Measurements from ENCODE around the gene PTPRM. TPM values are rescaled to one million over a fixed set of nuclear protein-coding genes. Genes with fewer than 3 reads are reported as not detected.

The PTPRM gene
- total and polyA plus RNA-seq, 2 experiments from 2014 or later, result 1.6 to 5.3 TPM

DNA sequence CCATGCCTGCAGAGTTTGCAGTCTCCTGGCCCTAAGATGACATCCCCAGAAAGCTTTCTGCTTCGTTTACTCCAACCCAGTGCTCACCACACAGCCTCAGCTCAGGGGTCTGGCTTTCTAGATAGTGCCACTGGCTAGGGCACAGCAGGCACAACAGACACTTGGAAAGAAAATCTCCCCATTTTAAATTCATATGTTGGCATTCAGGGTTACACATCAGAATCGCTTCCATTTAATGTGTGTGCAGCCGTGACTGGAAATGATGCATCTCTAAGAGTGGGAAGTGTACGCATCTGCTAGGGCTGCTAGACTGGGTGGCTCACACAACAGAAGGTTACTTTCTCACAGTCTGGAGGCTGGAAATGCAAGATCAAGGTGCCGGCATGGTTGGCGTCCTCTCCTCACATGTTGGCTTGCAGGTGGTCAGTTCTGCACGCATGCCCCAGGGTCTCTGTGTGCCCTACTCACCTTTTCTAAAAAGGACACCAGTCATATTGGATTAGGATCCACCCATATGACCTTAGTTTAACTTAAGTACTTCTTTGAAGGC lies 712.7 kb downstream of the PTPRM start (continued):
- TF ChIP-seq, protein P1, sequence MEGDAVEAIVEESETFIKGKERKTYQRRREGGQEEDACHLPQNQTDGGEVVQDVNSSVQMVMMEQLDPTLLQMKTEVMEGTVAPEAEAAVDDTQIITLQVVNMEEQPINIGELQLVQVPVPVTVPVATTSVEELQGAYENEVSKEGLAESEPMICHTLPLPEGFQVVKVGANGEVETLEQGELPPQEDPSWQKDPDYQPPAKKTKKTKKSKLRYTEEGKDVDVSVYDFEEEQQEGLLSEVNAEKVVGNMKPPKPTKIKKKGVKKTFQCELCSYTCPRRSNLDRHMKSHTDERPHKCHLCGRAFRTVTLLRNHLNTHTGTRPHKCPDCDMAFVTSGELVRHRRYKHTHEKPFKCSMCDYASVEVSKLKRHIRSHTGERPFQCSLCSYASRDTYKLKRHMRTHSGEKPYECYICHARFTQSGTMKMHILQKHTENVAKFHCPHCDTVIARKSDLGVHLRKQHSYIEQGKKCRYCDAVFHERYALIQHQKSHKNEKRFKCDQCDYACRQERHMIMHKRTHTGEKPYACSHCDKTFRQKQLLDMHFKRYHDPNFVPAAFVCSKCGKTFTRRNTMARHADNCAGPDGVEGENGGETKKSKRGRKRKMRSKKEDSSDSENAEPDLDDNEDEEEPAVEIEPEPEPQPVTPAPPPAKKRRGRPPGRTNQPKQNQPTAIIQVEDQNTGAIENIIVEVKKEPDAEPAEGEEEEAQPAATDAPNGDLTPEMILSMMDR (conservative IDR thresholded peaks at IDR 0.05; ENCODE audit: low read depth in 2 of 2), result no peak
- TF ChIP-seq CREB1 (CRISPR knock-in tag; IDR thresholded peaks at IDR 0.05; ENCODE audit: low read depth) (no peak), ZNF114 (CRISPR knock-in tag; IDR thresholded peaks at IDR 0.05) (no peak), EZH2 (IDR thresholded peaks at IDR 0.05; ENCODE audit: low read depth, unreplicated experiment) (no peak), EZH2phosphoT487 (IDR thresholded peaks at IDR 0.05; ENCODE audit: unreplicated experiment) (no peak), ETS1 (IDR thresholded peaks at IDR 0.05) (no peak)
- TF ChIP-seq, protein P2, sequence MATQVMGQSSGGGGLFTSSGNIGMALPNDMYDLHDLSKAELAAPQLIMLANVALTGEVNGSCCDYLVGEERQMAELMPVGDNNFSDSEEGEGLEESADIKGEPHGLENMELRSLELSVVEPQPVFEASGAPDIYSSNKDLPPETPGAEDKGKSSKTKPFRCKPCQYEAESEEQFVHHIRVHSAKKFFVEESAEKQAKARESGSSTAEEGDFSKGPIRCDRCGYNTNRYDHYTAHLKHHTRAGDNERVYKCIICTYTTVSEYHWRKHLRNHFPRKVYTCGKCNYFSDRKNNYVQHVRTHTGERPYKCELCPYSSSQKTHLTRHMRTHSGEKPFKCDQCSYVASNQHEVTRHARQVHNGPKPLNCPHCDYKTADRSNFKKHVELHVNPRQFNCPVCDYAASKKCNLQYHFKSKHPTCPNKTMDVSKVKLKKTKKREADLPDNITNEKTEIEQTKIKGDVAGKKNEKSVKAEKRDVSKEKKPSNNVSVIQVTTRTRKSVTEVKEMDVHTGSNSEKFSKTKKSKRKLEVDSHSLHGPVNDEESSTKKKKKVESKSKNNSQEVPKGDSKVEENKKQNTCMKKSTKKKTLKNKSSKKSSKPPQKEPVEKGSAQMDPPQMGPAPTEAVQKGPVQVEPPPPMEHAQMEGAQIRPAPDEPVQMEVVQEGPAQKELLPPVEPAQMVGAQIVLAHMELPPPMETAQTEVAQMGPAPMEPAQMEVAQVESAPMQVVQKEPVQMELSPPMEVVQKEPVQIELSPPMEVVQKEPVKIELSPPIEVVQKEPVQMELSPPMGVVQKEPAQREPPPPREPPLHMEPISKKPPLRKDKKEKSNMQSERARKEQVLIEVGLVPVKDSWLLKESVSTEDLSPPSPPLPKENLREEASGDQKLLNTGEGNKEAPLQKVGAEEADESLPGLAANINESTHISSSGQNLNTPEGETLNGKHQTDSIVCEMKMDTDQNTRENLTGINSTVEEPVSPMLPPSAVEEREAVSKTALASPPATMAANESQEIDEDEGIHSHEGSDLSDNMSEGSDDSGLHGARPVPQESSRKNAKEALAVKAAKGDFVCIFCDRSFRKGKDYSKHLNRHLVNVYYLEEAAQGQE (IDR thresholded peaks at IDR 0.05; ENCODE audit: unreplicated experiment), result no peak

DNA sequence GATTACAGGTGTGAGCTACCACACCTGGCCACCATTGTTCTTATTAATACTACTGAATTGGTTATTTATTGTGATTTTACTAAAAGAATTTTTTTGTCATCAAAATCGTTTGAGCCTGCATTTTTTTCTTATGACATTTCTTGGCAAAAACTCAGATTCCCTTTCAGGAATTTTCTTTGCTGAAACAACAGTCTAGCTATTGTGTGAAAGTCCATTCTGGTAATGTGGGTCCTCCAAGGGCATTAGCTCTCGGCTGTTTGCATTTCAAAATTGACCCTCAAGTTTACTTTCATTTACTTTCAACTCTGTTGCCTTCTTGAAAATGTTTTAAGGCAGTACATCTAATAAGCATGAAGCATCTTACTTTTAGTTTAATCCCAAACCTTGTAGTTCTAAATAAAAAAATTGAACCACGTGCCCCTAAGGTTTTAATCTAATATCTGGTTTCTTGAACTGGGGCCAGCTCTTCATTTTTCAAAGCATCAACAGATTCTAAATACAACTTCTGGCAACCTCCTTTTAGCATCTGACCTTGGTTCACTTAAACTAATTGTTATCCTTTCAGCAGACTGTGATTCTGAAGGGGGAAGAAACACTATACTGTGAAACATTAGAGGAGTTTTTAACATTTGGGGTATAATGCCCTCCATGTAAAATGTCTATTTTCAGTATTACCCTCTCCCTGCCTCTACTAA lies 716.9 kb downstream of the PTPRM start:
- DNase-seq (ENCODE audit: low spot score), result no peak
- H3K9me3 Mint-ChIP-seq, result no peaks in the 10 kb centered on the region
- Histone ChIP-seq H3K4me2 (no peak overlapping the region), H3K79me2 (replicated peaks; ENCODE audit: insufficient read depth) (no peaks in the 10 kb centered on the region), H3K4me1 (ENCODE audit: insufficient read depth) (no peaks in the 10 kb centered on the region), H3K36me3 (ENCODE audit: insufficient read depth) (no peaks in the 10 kb centered on the region), H4K20me1 (replicated peaks; ENCODE audit: insufficient read depth) (no peaks in the 10 kb centered on the region), H3F3A (replicated peaks; ENCODE audit: low read depth) (no peaks in the 10 kb centered on the region), H2AFZ (no peak overlapping the region), H3K9me2 (ENCODE audit: insufficient read depth) (no peaks in the 10 kb centered on the region; the same call in 1 of the 2 replicates), H3K27ac (ENCODE audit: low read depth) (no peak overlapping the region), H3K27me3 (ENCODE audit: insufficient read depth) (no peaks in the 10 kb centered on the region), H3K4me3 (no peak overlapping the region)
- peaks cover 7% of the 10 kb centered on the region for H3K4me1 Mint-ChIP-seq
- no peaks in the 10 kb centered on the region for H3K27me3 Mint-ChIP-seq (ENCODE audit: insufficient read depth, low read depth, poor library complexity)
- H3K4me3 Mint-ChIP-seq, result no peak overlapping the region
- H3K36me3 Mint-ChIP-seq (ENCODE audit: low read depth), result no peaks in the 10 kb centered on the region
- ATAC-seq, result no peak
- no peak overlapping the region for H3K27ac Mint-ChIP-seq
- TF ChIP-seq CREB1 (CRISPR knock-in tag; IDR thresholded peaks at IDR 0.05; ENCODE audit: low read depth), result no peak
- TF ChIP-seq EZH2 (IDR thresholded peaks at IDR 0.05; ENCODE audit: low read depth, unreplicated experiment), result no peak
- TF ChIP-seq, protein P2 (IDR thresholded peaks at IDR 0.05; ENCODE audit: unreplicated experiment), result no peak
- TF ChIP-seq, protein P1 (conservative IDR thresholded peaks at IDR 0.05; ENCODE audit: low read depth in 2 of 2), result no peak
- TF ChIP-seq EZH2phosphoT487 (IDR thresholded peaks at IDR 0.05; ENCODE audit: unreplicated experiment), result no peak
- no peak for TF ChIP-seq ETS1 (IDR thresholded peaks at IDR 0.05)
- no peak for TF ChIP-seq ZNF331 (CRISPR knock-in tag; IDR thresholded peaks at IDR 0.05; ENCODE audit: low read depth)
- no peak for TF ChIP-seq POLR2AphosphoS5 (IDR thresholded peaks at IDR 0.05; ENCODE audit: low read depth)
- TF ChIP-seq STAT1 (IDR thresholded peaks at IDR 0.05; ENCODE audit: unreplicated experiment), result no peak
- no peak for TF ChIP-seq ZNF114 (CRISPR knock-in tag; IDR thresholded peaks at IDR 0.05)
